Central memory CD4-positive, alpha-beta T cell (primary cell): ENCODE results near the gene IMPG2.

ENCODE experiments used
- DNase-seq: peaks from one replicate; pipeline ENCODE4 v3.0.0; 2022

The IMPG2 gene

GRCh38 chr3:101273156-101273555 is 47.2 kb downstream of the IMPG2 start:
- DNase-seq = no peak

GRCh38 chr3:101271728-101272127 is 48.6 kb downstream of the IMPG2 start:
- DNase-seq = no peak

- DNase-seq = no peak
These were observed 50.2 kb downstream of the IMPG2 start for GRCh38 chr3:101270149-101270548.

GRCh38 chr3:101268971-101269671 is 51.3 kb downstream of the IMPG2 start:
- no peak for DNase-seq

GRCh38 chr3:101268141-101268540 is 52.2 kb downstream of the IMPG2 start:
- no peak for DNase-seq

- no peak for DNase-seq
These were observed 53.8 kb downstream of the IMPG2 start for GRCh38 chr3:101266566-101266965.

GRCh38 chr3:101266071-101266470 is 54.3 kb downstream of the IMPG2 start:
- DNase-seq = no peak

- no peak for DNase-seq
These were observed 57.8 kb downstream of the IMPG2 start for GRCh38 chr3:101262393-101263240.

- no peak for DNase-seq
These were observed 58.9 kb downstream of the IMPG2 start for GRCh38 chr3:101261506-101261905.

GRCh38 chr3:101259485-101260341 is 60.7 kb downstream of the IMPG2 start:
- DNase-seq = no peak

GRCh38 chr3:101256511-101256910 is 63.9 kb downstream of the IMPG2 start:
- no peak for DNase-seq

GRCh38 chr3:101255441-101255840 is 64.9 kb downstream of the IMPG2 start:
- no peak for DNase-seq

GRCh38 chr3:101253396-101253795 is 67.0 kb downstream of the IMPG2 start:
- DNase-seq = no peak

GRCh38 chr3:101252945-101253344 is 67.4 kb downstream of the IMPG2 start:
- DNase-seq = no peak

- DNase-seq = no peak
These were observed 68.1 kb downstream of the IMPG2 start for GRCh38 chr3:101252307-101252706.

- no peak for DNase-seq
These were observed 68.9 kb downstream of the IMPG2 start for GRCh38 chr3:101251441-101251840.

GRCh38 chr3:101249522-101249921 is 70.9 kb downstream of the IMPG2 start:
- DNase-seq = no peak

GRCh38 chr3:101248736-101249135 is 71.6 kb downstream of the IMPG2 start:
- no peak for DNase-seq

GRCh38 chr3:101244212-101244575 is 76.2 kb downstream of the IMPG2 start:
- no peak for DNase-seq

GRCh38 chr3:101243285-101244211 is 76.8 kb downstream of the IMPG2 start:
- DNase-seq = no peak

- no peak for DNase-seq
These were observed 79.5 kb downstream of the IMPG2 start for GRCh38 chr3:101240719-101241399.

- no peak for DNase-seq
These were observed 85.3 kb downstream of the IMPG2 start for GRCh38 chr3:101235048-101235447.
